SK-N-SH treated with all-trans-retinoic acid at 6 μM for 48 hours (cell line): ENCODE measurements around the gene PPIL4.

Source experiments
- ATAC-seq: fragments of 200-7000 bp; cut with Tn5 transposase; 3 replicates; pipeline ENCODE4 v1.9.1; 2020; ENCODE audit warnings: mild to moderate bottlenecking, moderate library complexity
- BACH2 ChIP-seq: fragments of 250-450 bp; sonication (Bioruptor Pico); IDR thresholded peaks from 2 replicates; pipeline ENCODE4 v1.9.0; 2021; ENCODE audit warnings: mild to moderate bottlenecking, borderline replicate concordance
- CSDC2 ChIP-seq: fragments of 250-450 bp; sonication (Bioruptor Pico); IDR thresholded peaks from 2 replicates; pipeline ENCODE4 v1.5.0; 2020; ENCODE audit warnings: mild to moderate bottlenecking, moderate library complexity
- ESRRG ChIP-seq: fragments of 250-450 bp; sonication (Bioruptor Pico); IDR thresholded peaks from 2 replicates; pipeline ENCODE4 v1.6.1; 2021; ENCODE audit warnings: mild to moderate bottlenecking
- GLIS3 ChIP-seq: fragments of 250-450 bp; sonication (Bioruptor Pico); IDR thresholded peaks from 2 replicates; pipeline ENCODE4 v1.5.0; 2020; ENCODE audit warnings: mild to moderate bottlenecking, moderate library complexity
- ISL1 ChIP-seq: fragments of 250-450 bp; sonication (Bioruptor Pico); IDR thresholded peaks from 2 replicates; pipeline ENCODE4 v2.1.2; 2022; ENCODE audit warnings: mild to moderate bottlenecking, moderate library complexity
- OSR1 ChIP-seq: fragments of 250-450 bp; sonication (Bioruptor Pico); IDR thresholded peaks from 2 replicates; pipeline ENCODE4 v1.8.0; 2022; ENCODE audit warnings: moderate library complexity, mild to moderate bottlenecking, inconsistent platforms
- RARB ChIP-seq: fragments of 250-450 bp; sonication (Bioruptor Pico); IDR thresholded peaks from 2 replicates; pipeline ENCODE4 v1.8.0; 2021; ENCODE audit warnings: mild to moderate bottlenecking, moderate library complexity
- TCF4 ChIP-seq: fragments of 250-450 bp; sonication (Bioruptor Pico); IDR thresholded peaks from 2 replicates; pipeline ENCODE4 v1.8.0; 2021; ENCODE audit warnings: mild to moderate bottlenecking, moderate library complexity, borderline replicate concordance
- TOX ChIP-seq: fragments of 250-450 bp; sonication (Bioruptor Pico); IDR thresholded peaks from 2 replicates; pipeline ENCODE4 v1.8.0; 2021; ENCODE audit warnings: mild to moderate bottlenecking, moderate library complexity, borderline replicate concordance
- ZC3H10 ChIP-seq: fragments of 250-450 bp; sonication (Bioruptor Pico); IDR thresholded peaks from 2 replicates; pipeline ENCODE4 v1.5.1; 2021; ENCODE audit warnings: mild to moderate bottlenecking, moderate library complexity
- ZFP30 ChIP-seq: fragments of 450-650 bp; formaldehyde crosslinking; IDR thresholded peaks from 2 replicates; pipeline ENCODE4 v1.5.0; 2022; ENCODE audit warnings: mild to moderate bottlenecking, moderate library complexity
- ZNF565 ChIP-seq: fragments of 450-650 bp; formaldehyde crosslinking; conservative IDR thresholded peaks from 2 replicates; pipeline ENCODE4 v1.5.0; 2020; ENCODE audit warnings: low read depth, mild to moderate bottlenecking, moderate library complexity
- ZNF70 ChIP-seq: fragments of 450-650 bp; formaldehyde crosslinking; IDR thresholded peaks from 2 replicates; pipeline ENCODE4 v1.5.0; 2020; ENCODE audit warnings: mild to moderate bottlenecking, moderate library complexity
- ZNF8 ChIP-seq: fragments of 450-650 bp; formaldehyde crosslinking; IDR thresholded peaks from 2 replicates; pipeline ENCODE4 v1.5.0; 2020; ENCODE audit warnings: mild to moderate bottlenecking, moderate library complexity
- TF ChIP-seq, protein P1 (sequence below): fragments of 250-450 bp; sonication (Bioruptor Pico); IDR thresholded peaks from 2 replicates; pipeline ENCODE4 v1.5.1; 2021; ENCODE audit warnings: mild to moderate bottlenecking, moderate library complexity
- TF ChIP-seq, protein P2 (sequence below): fragments of 250-450 bp; sonication (Bioruptor Pico); IDR thresholded peaks from 2 replicates; pipeline ENCODE4 v1.5.1; 2020; ENCODE audit warnings: low read depth, mild to moderate bottlenecking, moderate library complexity
- TF ChIP-seq, protein P3 (sequence below): fragments of 250-450 bp; sonication (Bioruptor Pico); IDR thresholded peaks from 2 replicates; pipeline ENCODE4 v1.8.0; 2021; ENCODE audit warnings: low read depth, mild to moderate bottlenecking, moderate library complexity, borderline replicate concordance
- TF ChIP-seq, protein P4 (sequence below): fragments of 250-450 bp; sonication (Bioruptor Pico); IDR thresholded peaks from 2 replicates; pipeline ENCODE4 v1.8.0; 2020; ENCODE audit warnings: mild to moderate bottlenecking, moderate library complexity, borderline replicate concordance

The PPIL4 gene

DNA sequence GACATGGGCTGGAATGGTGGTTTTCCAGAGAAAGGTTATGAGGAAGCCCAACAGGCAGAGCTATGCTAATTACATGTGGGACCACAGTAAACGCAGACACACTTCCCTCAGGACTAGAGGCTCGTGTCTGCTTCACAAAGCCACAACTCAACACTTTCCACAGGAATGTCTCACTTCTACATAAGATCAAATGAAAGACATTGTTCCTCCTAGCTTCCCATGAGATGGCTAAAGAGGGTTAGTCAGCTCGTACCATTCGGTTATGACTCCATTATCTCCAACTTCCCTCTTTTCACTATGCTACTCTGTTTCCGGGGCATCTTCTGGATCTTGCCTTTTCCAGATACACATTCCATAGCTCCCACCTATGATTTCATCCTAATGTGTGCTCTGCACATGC lies 31.9 kb downstream of the PPIL4 start:
- TF ChIP-seq, protein P1, sequence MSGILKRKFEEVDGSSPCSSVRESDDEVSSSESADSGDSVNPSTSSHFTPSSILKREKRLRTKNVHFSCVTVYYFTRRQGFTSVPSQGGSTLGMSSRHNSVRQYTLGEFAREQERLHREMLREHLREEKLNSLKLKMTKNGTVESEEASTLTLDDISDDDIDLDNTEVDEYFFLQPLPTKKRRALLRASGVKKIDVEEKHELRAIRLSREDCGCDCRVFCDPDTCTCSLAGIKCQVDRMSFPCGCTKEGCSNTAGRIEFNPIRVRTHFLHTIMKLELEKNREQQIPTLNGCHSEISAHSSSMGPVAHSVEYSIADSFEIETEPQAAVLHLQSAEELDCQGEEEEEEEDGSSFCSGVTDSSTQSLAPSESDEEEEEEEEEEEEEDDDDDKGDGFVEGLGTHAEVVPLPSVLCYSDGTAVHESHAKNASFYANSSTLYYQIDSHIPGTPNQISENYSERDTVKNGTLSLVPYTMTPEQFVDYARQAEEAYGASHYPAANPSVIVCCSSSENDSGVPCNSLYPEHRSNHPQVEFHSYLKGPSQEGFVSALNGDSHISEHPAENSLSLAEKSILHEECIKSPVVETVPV (CRISPR knock-in tag), result no peak
- no peak for TF ChIP-seq ESRRG
- TF ChIP-seq RARB (CRISPR knock-in tag), result no peak
- no peak for TF ChIP-seq ZC3H10 (CRISPR knock-in tag)
- TF ChIP-seq, protein P2, sequence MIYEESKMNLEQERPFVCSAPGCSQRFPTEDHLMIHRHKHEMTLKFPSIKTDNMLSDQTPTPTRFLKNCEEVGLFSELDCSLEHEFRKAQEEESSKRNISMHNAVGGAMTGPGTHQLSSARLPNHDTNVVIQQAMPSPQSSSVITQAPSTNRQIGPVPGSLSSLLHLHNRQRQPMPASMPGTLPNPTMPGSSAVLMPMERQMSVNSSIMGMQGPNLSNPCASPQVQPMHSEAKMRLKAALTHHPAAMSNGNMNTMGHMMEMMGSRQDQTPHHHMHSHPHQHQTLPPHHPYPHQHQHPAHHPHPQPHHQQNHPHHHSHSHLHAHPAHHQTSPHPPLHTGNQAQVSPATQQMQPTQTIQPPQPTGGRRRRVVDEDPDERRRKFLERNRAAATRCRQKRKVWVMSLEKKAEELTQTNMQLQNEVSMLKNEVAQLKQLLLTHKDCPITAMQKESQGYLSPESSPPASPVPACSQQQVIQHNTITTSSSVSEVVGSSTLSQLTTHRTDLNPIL (CRISPR knock-in tag), result no peak
- no peak for TF ChIP-seq BACH2 (CRISPR knock-in tag)
- no peak for TF ChIP-seq GLIS3 (CRISPR knock-in tag)
- no peak for TF ChIP-seq ZNF8
- TF ChIP-seq, protein P3, sequence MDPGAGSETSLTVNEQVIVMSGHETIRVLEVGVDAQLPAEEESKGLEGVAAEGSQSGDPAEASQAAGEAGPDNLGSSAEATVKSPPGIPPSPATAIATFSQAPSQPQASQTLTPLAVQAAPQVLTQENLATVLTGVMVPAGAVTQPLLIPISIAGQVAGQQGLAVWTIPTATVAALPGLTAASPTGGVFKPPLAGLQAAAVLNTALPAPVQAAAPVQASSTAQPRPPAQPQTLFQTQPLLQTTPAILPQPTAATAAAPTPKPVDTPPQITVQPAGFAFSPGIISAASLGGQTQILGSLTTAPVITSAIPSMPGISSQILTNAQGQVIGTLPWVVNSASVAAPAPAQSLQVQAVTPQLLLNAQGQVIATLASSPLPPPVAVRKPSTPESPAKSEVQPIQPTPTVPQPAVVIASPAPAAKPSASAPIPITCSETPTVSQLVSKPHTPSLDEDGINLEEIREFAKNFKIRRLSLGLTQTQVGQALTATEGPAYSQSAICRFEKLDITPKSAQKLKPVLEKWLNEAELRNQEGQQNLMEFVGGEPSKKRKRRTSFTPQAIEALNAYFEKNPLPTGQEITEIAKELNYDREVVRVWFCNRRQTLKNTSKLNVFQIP (CRISPR knock-in tag), result no peak
- TF ChIP-seq ISL1 (CRISPR knock-in tag), result no peak
- TF ChIP-seq TOX (CRISPR knock-in tag), result no peak
- no peak for TF ChIP-seq OSR1
- no peak for TF ChIP-seq ZNF565
- no peak for TF ChIP-seq TCF4
- TF ChIP-seq, protein P4, sequence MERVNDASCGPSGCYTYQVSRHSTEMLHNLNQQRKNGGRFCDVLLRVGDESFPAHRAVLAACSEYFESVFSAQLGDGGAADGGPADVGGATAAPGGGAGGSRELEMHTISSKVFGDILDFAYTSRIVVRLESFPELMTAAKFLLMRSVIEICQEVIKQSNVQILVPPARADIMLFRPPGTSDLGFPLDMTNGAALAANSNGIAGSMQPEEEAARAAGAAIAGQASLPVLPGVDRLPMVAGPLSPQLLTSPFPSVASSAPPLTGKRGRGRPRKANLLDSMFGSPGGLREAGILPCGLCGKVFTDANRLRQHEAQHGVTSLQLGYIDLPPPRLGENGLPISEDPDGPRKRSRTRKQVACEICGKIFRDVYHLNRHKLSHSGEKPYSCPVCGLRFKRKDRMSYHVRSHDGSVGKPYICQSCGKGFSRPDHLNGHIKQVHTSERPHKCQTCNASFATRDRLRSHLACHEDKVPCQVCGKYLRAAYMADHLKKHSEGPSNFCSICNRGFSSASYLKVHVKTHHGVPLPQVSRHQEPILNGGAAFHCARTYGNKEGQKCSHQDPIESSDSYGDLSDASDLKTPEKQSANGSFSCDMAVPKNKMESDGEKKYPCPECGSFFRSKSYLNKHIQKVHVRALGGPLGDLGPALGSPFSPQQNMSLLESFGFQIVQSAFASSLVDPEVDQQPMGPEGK, result no peak
- no peak for TF ChIP-seq CSDC2 (CRISPR knock-in tag)
- TF ChIP-seq ZFP30, result no peak
- ATAC-seq, result no peak

DNA sequence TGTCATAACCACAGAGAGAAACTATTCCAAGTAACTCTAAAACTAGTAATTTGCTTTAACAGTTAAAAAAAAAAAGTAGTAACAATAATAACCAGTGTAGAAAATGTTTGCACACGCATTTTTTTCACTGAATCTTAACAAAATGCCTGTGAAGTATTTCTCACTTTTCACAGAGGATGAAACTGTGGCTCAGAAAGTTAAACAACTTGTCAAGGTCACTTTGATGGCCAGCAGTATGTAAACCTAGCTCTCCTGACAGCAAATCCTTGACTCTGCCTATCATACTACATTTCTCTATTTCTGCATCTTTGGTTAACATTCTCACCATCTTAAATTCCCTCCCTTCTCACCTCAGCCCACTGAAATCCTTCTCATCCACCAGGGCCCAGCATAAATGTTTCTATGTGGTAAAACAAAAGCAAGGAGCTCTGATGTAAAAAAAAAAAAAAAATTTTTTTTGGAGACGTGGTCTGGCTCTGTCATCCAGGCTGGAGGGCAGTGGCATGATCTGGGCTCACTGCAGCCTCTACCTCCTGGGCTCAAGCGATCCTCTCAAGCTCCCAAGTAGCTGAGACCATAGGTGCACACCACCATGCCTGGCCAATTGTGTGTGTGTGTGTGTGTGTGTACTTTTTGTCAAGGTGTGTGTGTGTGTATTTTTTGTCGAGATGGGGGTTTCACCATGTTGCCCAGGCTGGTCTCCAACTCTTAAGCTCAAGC lies 34.9 kb downstream of the PPIL4 start:
- TF ChIP-seq, protein P1 (CRISPR knock-in tag), result no peak
- ATAC-seq, result no peak

DNA sequence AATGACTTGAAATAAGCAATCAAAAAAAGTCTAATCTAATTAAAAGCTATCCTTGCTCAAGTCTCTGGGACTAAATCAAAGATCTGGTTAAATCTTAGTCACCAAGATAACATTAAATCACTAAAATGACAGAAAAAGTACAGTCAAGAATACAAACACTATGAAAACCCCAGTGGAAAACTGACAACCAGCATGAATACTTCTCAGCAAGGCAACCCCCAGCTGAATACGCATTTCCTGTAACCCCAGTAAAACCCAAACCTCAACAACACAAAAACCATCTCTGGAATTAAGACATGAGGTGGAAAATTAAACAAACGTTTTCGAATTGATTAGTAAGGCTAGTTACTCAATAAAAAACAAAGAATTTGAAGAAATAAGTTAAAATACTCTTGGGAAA lies 37.4 kb downstream of the PPIL4 start:
- ATAC-seq, result no peak
- 0 out of 2 replicates have a peak, but pooled peaks have one; percentile 19 for TF ChIP-seq ISL1 (CRISPR knock-in tag)
- no peak for TF ChIP-seq BACH2 (CRISPR knock-in tag)

DNA sequence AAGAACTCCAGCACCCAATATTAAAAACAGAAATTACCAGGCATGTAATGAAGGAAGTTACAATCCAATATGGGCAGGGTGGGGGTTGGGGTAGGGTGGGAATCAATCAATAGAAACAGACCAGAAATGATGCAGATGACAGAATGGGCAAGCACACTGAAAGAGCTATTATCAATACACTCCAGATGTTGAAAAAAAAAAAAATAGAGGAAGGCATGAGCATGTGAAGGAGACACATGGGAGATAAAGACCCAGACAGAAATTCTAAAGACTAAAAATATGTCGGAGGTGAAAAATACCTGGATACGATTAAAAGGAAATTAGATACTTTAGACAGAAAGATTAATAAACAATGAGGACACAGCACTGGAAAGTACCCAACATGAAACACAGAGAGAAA lies 42.0 kb downstream of the PPIL4 start:
- TF ChIP-seq ZNF8 (no peak), ESRRG (no peak), CSDC2 (CRISPR knock-in tag) (no peak), ZNF70 (no peak)
- TF ChIP-seq, protein P3 (CRISPR knock-in tag), result no peak
- ATAC-seq, result no peak
